NCI-H146 treated with DMSO at 0.1 percent for 48 hours (cell line): ENCODE measurements around the gene SRGAP2B.
"Not testable (repeated sequence)": the region's sequence is repeated elsewhere in the genome, so short reads cannot be mapped to it uniquely, and the experiment has no call there.

Source experiments
- DNase-seq: peaks from one replicate; lab custom pipeline; 2025; ENCODE audit not compliant: unreplicated experiment; lab: John Stamatoyannopoulos, UW

Gene SRGAP2B

GRCh38 chr1:145093517-145094149 lies 1.5 kb downstream of the SRGAP2B start:
- DNase-seq, result not testable (repeated sequence)

GRCh38 chr1:145082483-145083255 lies 12.5 kb downstream of the SRGAP2B start:
- not testable (repeated sequence) for DNase-seq

GRCh38 chr1:145080193-145080592 lies 14.9 kb downstream of the SRGAP2B start:
- DNase-seq, result not testable (repeated sequence)

- not testable (repeated sequence) for DNase-seq
These were observed 15.4 kb downstream of the SRGAP2B start for GRCh38 chr1:145079737-145080136.

- DNase-seq, result not testable (repeated sequence)
These were observed 16.2 kb downstream of the SRGAP2B start for GRCh38 chr1:145078787-145079370.

GRCh38 chr1:145077872-145078786 lies 17.0 kb downstream of the SRGAP2B start:
- DNase-seq, result not testable (repeated sequence)

GRCh38 chr1:145076877-145077276 lies 18.3 kb downstream of the SRGAP2B start:
- not testable (repeated sequence) for DNase-seq

- DNase-seq, result not testable (repeated sequence)
These were observed 21.0 kb downstream of the SRGAP2B start for GRCh38 chr1:145074021-145074559.

- not testable (repeated sequence) for DNase-seq
These were observed 23.6 kb downstream of the SRGAP2B start for GRCh38 chr1:145071569-145071968.

GRCh38 chr1:145066486-145066885 lies 28.6 kb downstream of the SRGAP2B start:
- not testable (repeated sequence) for DNase-seq

- DNase-seq, result not testable (repeated sequence)
These were observed 29.8 kb downstream of the SRGAP2B start for GRCh38 chr1:145065194-145065826.

- not testable (repeated sequence) for DNase-seq
These were observed 31.0 kb downstream of the SRGAP2B start for GRCh38 chr1:145063941-145064648.

- DNase-seq, result not testable (repeated sequence)
These were observed 31.8 kb downstream of the SRGAP2B start for GRCh38 chr1:145063285-145063684.

GRCh38 chr1:145058184-145058583 lies 36.9 kb downstream of the SRGAP2B start:
- not testable (repeated sequence) for DNase-seq

GRCh38 chr1:145055217-145055760 lies 39.8 kb downstream of the SRGAP2B start:
- DNase-seq, result not testable (repeated sequence)

GRCh38 chr1:145053428-145053827 lies 41.7 kb downstream of the SRGAP2B start:
- DNase-seq, result not testable (repeated sequence)

GRCh38 chr1:145052019-145052776 lies 42.9 kb downstream of the SRGAP2B start:
- not testable (repeated sequence) for DNase-seq

- DNase-seq, result not testable (repeated sequence)
These were observed 46.8 kb downstream of the SRGAP2B start for GRCh38 chr1:145048181-145048856.
